Measurements from ENCODE around the gene TMEM245. TPM values are rescaled to one million over a fixed set of nuclear protein-coding genes. Genes with fewer than 3 reads are reported as not detected.

The TMEM245 gene
- total and polyA plus RNA-seq, 11 donors, result 16.7 to 174 (median 99.6) TPM

- Histone ChIP-seq H3K4me3 (no peak overlapping the region), H3K27me3 (no peaks in the 10 kb centered on the region), H3K9me3 (no peaks in the 10 kb centered on the region), H3K36me3 (peaks cover 0 to 29% (median 12%) of the 10 kb centered on the region in 9 donors), H3K4me1 (peaks cover 0 to 43% (median 15%) of the 10 kb centered on the region in 12 donors), H3K27ac (peak overlapping the region in 3 of 12 donors; percentile 13 to 32 (median 31))
- ATAC-seq (peak in 3 of 4 donors; percentile 28 to 50 (median 50)), DNase-seq (no peak)
- WGBS, 4 donors, result 31 to 54% (median 39%) methylated on average over 2 of the region's 2 CpGs
- intact Hi-C loops (cut with DNase I), result loop anchor here in 1 of 10 donors (5.0 kb wide), 1 partner anchor 95 kb away; the partner anchor contains the start of genes ABITRAM and ELP1
- no peak for TF ChIP-seq POLR2A (IDR thresholded peaks at IDR 0.05)
- TF ChIP-seq CTCF (IDR thresholded peaks at IDR 0.05), result no peak
These were observed 92.6 kb downstream of the TMEM245 start for GRCh38 chr9:109027176-109027575.

DNA sequence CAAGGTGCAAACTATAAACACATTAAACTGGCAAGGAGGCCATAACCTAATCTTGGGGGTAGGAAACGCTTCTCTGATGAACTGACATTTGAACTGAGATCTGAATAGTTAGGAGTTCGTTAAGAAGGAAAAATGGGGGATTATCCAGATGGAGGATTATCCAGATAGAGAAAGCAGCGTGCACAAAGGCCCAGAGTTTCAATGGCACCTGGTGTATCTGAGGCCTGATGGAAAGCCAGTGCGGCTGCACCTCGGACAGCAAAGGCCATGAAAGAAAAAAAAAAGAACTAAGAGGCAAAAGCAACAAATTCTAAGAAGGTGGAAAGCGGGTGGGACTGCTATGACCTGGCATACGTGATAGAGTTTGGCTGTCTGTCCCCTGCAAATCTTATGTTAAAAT is 93.4 kb downstream of the TMEM245 start:
- 89 to 92% (median 90%) methylated on average over 7 of the region's 7 CpGs for WGBS, 4 donors
- H3K27ac ChIP-seq, result peak overlapping the region in 2 of 12 donors; percentile 31 to 32
- TF ChIP-seq CTCF (IDR thresholded peaks at IDR 0.05) (no peak), POLR2A (IDR thresholded peaks at IDR 0.05) (no peak)

DNA sequence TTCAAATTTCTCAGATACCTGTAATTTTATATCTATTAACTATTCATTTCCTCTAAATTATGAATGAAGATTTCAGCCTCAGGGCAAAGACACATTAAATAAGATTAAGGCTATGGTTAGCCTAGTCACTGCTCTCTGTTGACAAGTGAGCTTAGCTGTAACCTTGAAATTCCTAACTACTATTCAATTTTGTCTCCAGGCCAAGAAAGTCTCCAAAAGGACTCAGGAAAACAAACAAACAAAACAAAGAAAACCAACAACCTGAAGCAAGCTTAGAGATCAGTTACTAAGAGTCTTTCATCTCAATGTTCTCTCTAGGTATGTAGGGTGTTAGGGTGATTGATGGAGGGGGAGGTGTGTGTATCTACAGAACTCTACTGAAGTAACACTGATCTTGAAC is 96.9 kb downstream of the TMEM245 start:
- peak overlapping the region in 1 of 12 donors; percentile 34 for H3K27ac ChIP-seq
- H3K4me3 ChIP-seq, result no peak overlapping the region
- intact Hi-C loops (cut with DNase I), result no loop called here
- no peaks in the 10 kb centered on the region for H3K9me3 ChIP-seq
- no peak for TF ChIP-seq POLR2A (IDR thresholded peaks at IDR 0.05)
- TF ChIP-seq CTCF (IDR thresholded peaks at IDR 0.05), result no peak
- ATAC-seq (peak in 1 of 4 donors; percentile 27), DNase-seq (no peak)
- H3K27me3 ChIP-seq, result no peaks in the 10 kb centered on the region
- peaks cover 0 to 26% (median 13%) of the 10 kb centered on the region in 9 donors for H3K36me3 ChIP-seq
- peaks cover 0 to 54% (median 16%) of the 10 kb centered on the region in 12 donors for H3K4me1 ChIP-seq

More for the DNA sequence above, 93.4 kb downstream of the TMEM245 start:
- Histone ChIP-seq H3K36me3 (peaks cover 0 to 24% (median 3%) of the 10 kb centered on the region in 9 donors), H3K9me3 (no peaks in the 10 kb centered on the region), H3K4me3 (no peak overlapping the region), H3K27me3 (no peaks in the 10 kb centered on the region), H3K4me1 (peaks cover 0 to 46% (median 15%) of the 10 kb centered on the region in 12 donors)
- DNase-seq (no peak), ATAC-seq (no peak)
- intact Hi-C loops (cut with DNase I), result loop anchor here in 1 of 10 donors (5.0 kb wide), 1 partner anchor 94 kb away; the partner anchor contains the start of genes ABITRAM and ELP1

- intact Hi-C loops (cut with DNase I), result no loop called here
- H3K4me3 ChIP-seq, result no peak overlapping the region
- H3K9me3 ChIP-seq, result no peaks in the 10 kb centered on the region
- 82 to 86% (median 83%) methylated on average over 6 of the region's 6 CpGs for WGBS, 4 donors
- H3K4me1 ChIP-seq, result peaks cover 0 to 43% (median 18%) of the 10 kb centered on the region in 12 donors
- TF ChIP-seq POLR2A (IDR thresholded peaks at IDR 0.05), result no peak
- TF ChIP-seq CTCF (IDR thresholded peaks at IDR 0.05), result no peak
- ATAC-seq (peak in 3 of 4 donors; percentile 33 to 57 (median 34)), DNase-seq (no peak)
- no peaks in the 10 kb centered on the region for H3K27me3 ChIP-seq
- no peak overlapping the region for H3K27ac ChIP-seq
- H3K36me3 ChIP-seq, result peaks cover 0 to 26% (median 13%) of the 10 kb centered on the region in 9 donors
These were observed 98.9 kb downstream of the TMEM245 start for GRCh38 chr9:109020581-109021511.
